GM13977 (cell line): ENCODE results near the gene TCL1B.

Experiments used
- DNase-seq: peaks from one replicate; pipeline ENCODE4 v3.0.0; 2012; ENCODE audit warnings: low spot score
- CTCF ChIP-seq: IDR thresholded peaks from 2 replicates; pipeline ENCODE4 v1.5.1; 2012; ENCODE audit warnings: mild to moderate bottlenecking, control low read depth; ENCODE audit not compliant: insufficient read depth; ENCODE audit errors: extremely low read depth, missing control alignments
- in situ Hi-C: fragments of 300-500 bp; cut with MboI; formaldehyde crosslinking; loops from one replicate; pipeline ENCODE4 v1.12.0; 2022; ENCODE audit warnings: low sequenced_read_pairs, low pct_unique_long_range_greater_than_20kb, mixed read lengths, inconsistent platforms; ENCODE audit not compliant: unreplicated experiment

The TCL1B gene

GRCh38 chr14:95690815-95691214, 4.6 kb downstream of the TCL1B start:
- DNase-seq, result no peak
- in situ Hi-C loops, result no loop called here
- TF ChIP-seq CTCF, result no peak

GRCh38 chr14:95691591-95691990, 5.4 kb downstream of the TCL1B start:
- in situ Hi-C loops, result no loop called here
- DNase-seq, result no peak
- no peak for TF ChIP-seq CTCF

- no peak for DNase-seq
- in situ Hi-C loops, result no loop called here
- no peak for TF ChIP-seq CTCF
Measured at GRCh38 chr14:95692109-95692508, 5.9 kb downstream of the TCL1B start.

GRCh38 chr14:95695051-95695450, 8.8 kb downstream of the TCL1B start:
- TF ChIP-seq CTCF, result no peak
- in situ Hi-C loops, result no loop called here
- DNase-seq, result no peak

- in situ Hi-C loops, result no loop called here
- DNase-seq, result no peak
- TF ChIP-seq CTCF, result no peak
Measured at GRCh38 chr14:95695913-95696312, 9.7 kb downstream of the TCL1B start.

- TF ChIP-seq CTCF, result no peak
- DNase-seq, result no peak
- in situ Hi-C loops, result no loop called here
Measured at GRCh38 chr14:95696741-95697140, 10.5 kb downstream of the TCL1B start.

GRCh38 chr14:95697764-95698163, 11.5 kb downstream of the TCL1B start:
- in situ Hi-C loops, result no loop called here
- no peak for TF ChIP-seq CTCF
- DNase-seq, result no peak
